MM.1S (cell line): ENCODE results near the gene SLC13A3.

ENCODE experiments used
- CTCF ChIP-seq: fragments of 300-600 bp; sonication (generic); IDR thresholded peaks from 2 replicates; pipeline ENCODE4 v1.5.1; 2016; ENCODE audit warnings: antibody characterized with exemption, low read length, mixed read lengths
- EZH2phosphoT487 ChIP-seq: fragments of 300-600 bp; sonication (generic); IDR thresholded peaks from 2 replicates; pipeline ENCODE4 v1.6.1; 2018; ENCODE audit warnings: antibody characterized with exemption, low read length

GRCh38 chr20:46554828-46555227 lies 96.4 kb downstream of the SLC13A3 start:
- TF ChIP-seq CTCF (no peak), EZH2phosphoT487 (no peak)
